Measurements from ENCODE around the gene CYP4F22. TPM values are rescaled to one million over a fixed set of nuclear protein-coding genes. Genes with fewer than 3 reads are reported as not detected.

Gene CYP4F22
- total RNA-seq, 2 donors from 2014 or later, result not detected

- H3K27me3 Mint-ChIP-seq (ENCODE audit: insufficient read depth), result peaks cover 2% of the 10 kb centered on the region
- peaks cover 80% of the 10 kb centered on the region for H3K9me3 Mint-ChIP-seq
- H3K36me3 Mint-ChIP-seq (ENCODE audit: low read depth), result no peaks in the 10 kb centered on the region
- Histone ChIP-seq H3K9ac (ENCODE audit: extremely low read depth, low read length, poor library complexity, severe bottlenecking) (no peak overlapping the region), H3K9me3 (ENCODE audit: control insufficient read depth, low read length) (peaks cover 40% of the 10 kb centered on the region), H3K36me3 (ENCODE audit: control insufficient read depth, insufficient read depth, low read length) (no peaks in the 10 kb centered on the region), H3K4me3 (ENCODE audit: low read length) (no peak overlapping the region), H3K4me1 (ENCODE audit: control insufficient read depth, insufficient read depth, low read length) (no peaks in the 10 kb centered on the region), H3K27me3 (ENCODE audit: control insufficient read depth, insufficient read depth, low read length, poor library complexity, severe bottlenecking) (no peaks in the 10 kb centered on the region), H3K27ac (ENCODE audit: low read depth, low read length) (no peak overlapping the region)
- no peak overlapping the region for H3K4me3 Mint-ChIP-seq
- WGBS, 2 experiments (ENCODE audit: insufficient coverage in 1 of 2, insufficient read length in 1 of 2), result 60 to 70% methylated on average over 4 to 35 of the region's 35 CpGs
- TF ChIP-seq, protein P1, sequence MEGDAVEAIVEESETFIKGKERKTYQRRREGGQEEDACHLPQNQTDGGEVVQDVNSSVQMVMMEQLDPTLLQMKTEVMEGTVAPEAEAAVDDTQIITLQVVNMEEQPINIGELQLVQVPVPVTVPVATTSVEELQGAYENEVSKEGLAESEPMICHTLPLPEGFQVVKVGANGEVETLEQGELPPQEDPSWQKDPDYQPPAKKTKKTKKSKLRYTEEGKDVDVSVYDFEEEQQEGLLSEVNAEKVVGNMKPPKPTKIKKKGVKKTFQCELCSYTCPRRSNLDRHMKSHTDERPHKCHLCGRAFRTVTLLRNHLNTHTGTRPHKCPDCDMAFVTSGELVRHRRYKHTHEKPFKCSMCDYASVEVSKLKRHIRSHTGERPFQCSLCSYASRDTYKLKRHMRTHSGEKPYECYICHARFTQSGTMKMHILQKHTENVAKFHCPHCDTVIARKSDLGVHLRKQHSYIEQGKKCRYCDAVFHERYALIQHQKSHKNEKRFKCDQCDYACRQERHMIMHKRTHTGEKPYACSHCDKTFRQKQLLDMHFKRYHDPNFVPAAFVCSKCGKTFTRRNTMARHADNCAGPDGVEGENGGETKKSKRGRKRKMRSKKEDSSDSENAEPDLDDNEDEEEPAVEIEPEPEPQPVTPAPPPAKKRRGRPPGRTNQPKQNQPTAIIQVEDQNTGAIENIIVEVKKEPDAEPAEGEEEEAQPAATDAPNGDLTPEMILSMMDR (conservative IDR thresholded peaks at IDR 0.05), result peak; percentile 74
- DNase-seq, result peak; percentile 97
- H3K27ac Mint-ChIP-seq, result no peak overlapping the region
- no peaks in the 10 kb centered on the region for H3K4me1 Mint-ChIP-seq
Observed at GRCh38 chr19:15584541-15585115, 76.3 kb downstream of the CYP4F22 start.

GRCh38 chr19:15587663-15588062, 79.3 kb downstream of the CYP4F22 start:
- H3K27ac ChIP-seq (ENCODE audit: low read depth, low read length), result no peak overlapping the region
- Mint-ChIP-seq H3K27ac (no peak overlapping the region), H3K4me3 (no peak overlapping the region), H3K4me1 (no peaks in the 10 kb centered on the region), H3K9me3 (peaks cover 88% of the 10 kb centered on the region), H3K36me3 (ENCODE audit: low read depth) (peaks cover 3% of the 10 kb centered on the region), H3K27me3 (ENCODE audit: insufficient read depth) (peaks cover 2% of the 10 kb centered on the region)
- H3K36me3 ChIP-seq (ENCODE audit: control insufficient read depth, insufficient read depth, low read length), result no peaks in the 10 kb centered on the region
- H3K4me3 ChIP-seq (ENCODE audit: low read length), result no peak overlapping the region
- 64 to 69% methylated on average over 4 to 9 of the region's 9 CpGs for WGBS, 2 experiments (ENCODE audit: insufficient coverage in 1 of 2, insufficient read length in 1 of 2)
- TF ChIP-seq, protein P1 (conservative IDR thresholded peaks at IDR 0.05), result no peak
- no peak for DNase-seq
- H3K9me3 ChIP-seq (ENCODE audit: control insufficient read depth, low read length), result peaks cover 51% of the 10 kb centered on the region
- H3K4me1 ChIP-seq (ENCODE audit: control insufficient read depth, insufficient read depth, low read length), result no peaks in the 10 kb centered on the region
- H3K9ac ChIP-seq (ENCODE audit: extremely low read depth, low read length, poor library complexity, severe bottlenecking), result no peak overlapping the region
- H3K27me3 ChIP-seq (ENCODE audit: control insufficient read depth, insufficient read depth, low read length, poor library complexity, severe bottlenecking), result no peaks in the 10 kb centered on the region

GRCh38 chr19:15588265-15588664, 79.9 kb downstream of the CYP4F22 start:
- H3K9ac ChIP-seq (ENCODE audit: extremely low read depth, low read length, poor library complexity, severe bottlenecking), result no peak overlapping the region
- no peak overlapping the region for H3K4me3 ChIP-seq (ENCODE audit: low read length)
- no peaks in the 10 kb centered on the region for H3K36me3 ChIP-seq (ENCODE audit: control insufficient read depth, insufficient read depth, low read length)
- Mint-ChIP-seq H3K9me3 (peaks cover 88% of the 10 kb centered on the region), H3K36me3 (ENCODE audit: low read depth) (peaks cover 3% of the 10 kb centered on the region), H3K27ac (no peak overlapping the region), H3K27me3 (ENCODE audit: insufficient read depth) (peaks cover 2% of the 10 kb centered on the region), H3K4me1 (no peaks in the 10 kb centered on the region), H3K4me3 (no peak overlapping the region)
- H3K9me3 ChIP-seq (ENCODE audit: control insufficient read depth, low read length), result peaks cover 51% of the 10 kb centered on the region
- H3K27ac ChIP-seq (ENCODE audit: low read depth, low read length), result no peak overlapping the region
- H3K4me1 ChIP-seq (ENCODE audit: control insufficient read depth, insufficient read depth, low read length), result no peaks in the 10 kb centered on the region
- DNase-seq, result no peak
- no CpG with 5 or more reads among the region's 1 CpG for WGBS, 2 experiments (ENCODE audit: insufficient coverage in 1 of 2, insufficient read length in 1 of 2)
- TF ChIP-seq, protein P1 (conservative IDR thresholded peaks at IDR 0.05), result no peak
- no peaks in the 10 kb centered on the region for H3K27me3 ChIP-seq (ENCODE audit: control insufficient read depth, insufficient read depth, low read length, poor library complexity, severe bottlenecking)
